Measurements from ENCODE around the gene PCDHB3.
"Not testable (repeated sequence)": the region's sequence is repeated elsewhere in the genome, so short reads cannot be mapped to it uniquely, and the experiment has no call there.

The PCDHB3 gene

DNA sequence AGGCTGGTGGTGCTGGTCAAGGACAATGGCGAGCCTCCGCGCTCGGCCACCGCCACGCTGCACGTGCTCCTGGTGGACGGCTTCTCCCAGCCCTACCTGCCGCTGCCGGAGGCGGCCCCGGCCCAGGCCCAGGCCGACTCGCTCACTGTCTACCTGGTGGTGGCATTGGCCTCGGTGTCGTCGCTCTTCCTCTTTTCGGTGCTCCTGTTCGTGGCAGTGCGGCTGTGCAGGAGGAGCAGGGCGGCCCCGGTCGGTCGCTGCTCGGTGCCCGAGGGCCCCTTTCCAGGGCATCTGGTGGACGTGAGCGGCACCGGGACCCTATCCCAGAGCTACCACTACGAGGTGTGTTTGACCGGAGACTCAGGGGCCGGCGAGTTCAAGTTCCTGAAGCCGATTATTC lies 37.1 kb downstream of the PCDHB3 start:
- DNase-seq: not testable (repeated sequence)

DNA sequence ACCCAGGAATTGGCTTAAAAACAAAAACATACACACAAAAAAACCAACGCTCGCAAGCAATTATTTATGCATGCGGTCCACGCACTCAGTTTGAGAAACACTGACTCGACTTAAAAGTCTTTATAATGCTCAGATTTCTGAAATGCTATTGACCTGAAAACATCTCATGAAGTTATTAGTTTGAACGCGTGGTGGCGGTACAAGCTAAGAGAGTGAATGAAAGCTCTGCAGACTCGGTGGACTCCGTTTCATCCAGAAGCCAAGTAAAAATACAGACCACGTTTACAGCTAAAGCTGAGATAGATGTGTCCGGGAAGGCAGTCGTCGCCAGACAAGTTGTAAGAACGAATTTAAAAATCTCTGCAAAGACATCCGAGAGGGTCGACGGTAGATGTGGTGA lies 49.5 kb downstream of the PCDHB3 start, which contains the start of gene PCDHB6:
Gene PCDHB6, plus strand, starts transcription at position 246 of the 400 bp plus-strand sequence. CDS start 201 bp downstream, outside the sequence.
- no peak for DNase-seq

DNA sequence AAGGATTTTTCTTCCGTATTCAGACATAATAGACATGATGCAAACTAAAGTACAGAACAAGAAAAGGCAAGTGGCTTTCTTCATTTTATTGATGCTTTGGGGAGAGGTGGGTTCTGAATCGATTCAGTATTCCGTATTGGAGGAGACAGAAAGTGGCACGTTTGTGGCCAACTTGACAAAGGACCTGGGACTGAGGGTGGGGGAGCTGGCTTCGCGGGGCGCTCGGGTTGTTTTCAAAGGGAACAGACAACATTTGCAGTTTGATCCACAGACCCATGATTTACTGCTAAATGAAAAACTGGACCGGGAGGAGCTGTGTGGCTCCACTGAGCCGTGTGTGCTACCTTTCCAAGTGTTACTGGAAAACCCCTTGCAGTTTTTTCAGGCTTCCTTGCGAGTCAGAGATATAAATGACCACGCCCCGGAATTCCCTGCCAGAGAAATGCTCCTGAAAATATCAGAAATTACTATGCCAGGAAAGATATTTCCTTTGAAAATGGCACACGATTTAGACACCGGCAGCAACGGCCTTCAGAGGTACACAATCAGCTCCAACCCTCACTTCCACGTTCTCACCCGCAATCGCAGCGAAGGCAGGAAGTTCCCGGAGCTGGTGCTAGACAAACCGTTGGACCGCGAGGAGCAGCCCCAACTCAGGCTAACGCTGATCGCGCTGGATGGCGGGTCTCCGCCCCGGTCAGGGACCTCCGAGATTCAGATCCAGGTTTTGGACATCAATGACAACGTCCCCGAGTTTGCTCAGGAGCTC lies 50.1 kb downstream of the PCDHB3 start:
- DNase-seq: no peak

DNA sequence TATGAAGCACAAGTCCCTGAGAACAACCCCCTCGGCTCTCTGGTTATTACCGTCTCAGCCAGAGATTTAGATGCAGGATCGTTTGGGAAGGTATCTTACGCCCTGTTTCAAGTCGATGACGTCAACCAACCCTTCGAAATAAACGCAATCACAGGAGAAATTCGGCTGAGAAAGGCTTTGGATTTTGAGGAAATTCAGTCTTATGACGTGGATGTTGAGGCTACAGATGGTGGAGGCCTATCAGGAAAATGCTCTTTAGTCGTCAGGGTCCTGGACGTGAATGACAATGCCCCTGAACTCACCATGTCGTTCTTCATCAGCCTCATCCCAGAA lies 50.7 kb downstream of the PCDHB3 start:
- no peak for DNase-seq

DNA sequence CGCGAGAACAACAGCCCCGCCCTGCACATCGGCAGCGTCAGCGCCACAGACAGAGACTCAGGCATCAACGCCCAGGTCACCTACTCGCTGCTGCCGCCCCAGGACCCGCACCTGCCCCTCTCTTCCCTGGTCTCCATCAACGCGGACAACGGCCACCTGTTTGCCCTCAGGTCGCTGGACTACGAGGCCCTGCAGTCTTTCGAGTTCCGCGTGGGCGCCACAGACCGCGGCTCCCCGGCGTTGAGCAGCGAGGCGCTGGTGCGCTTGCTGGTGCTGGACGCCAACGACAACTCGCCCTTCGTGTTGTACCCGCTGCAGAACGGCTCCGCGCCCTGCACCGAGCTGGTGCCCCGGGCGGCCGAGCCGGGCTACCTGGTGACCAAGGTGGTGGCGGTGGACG lies 51.4 kb downstream of the PCDHB3 start:
- not testable (repeated sequence) for DNase-seq

DNA sequence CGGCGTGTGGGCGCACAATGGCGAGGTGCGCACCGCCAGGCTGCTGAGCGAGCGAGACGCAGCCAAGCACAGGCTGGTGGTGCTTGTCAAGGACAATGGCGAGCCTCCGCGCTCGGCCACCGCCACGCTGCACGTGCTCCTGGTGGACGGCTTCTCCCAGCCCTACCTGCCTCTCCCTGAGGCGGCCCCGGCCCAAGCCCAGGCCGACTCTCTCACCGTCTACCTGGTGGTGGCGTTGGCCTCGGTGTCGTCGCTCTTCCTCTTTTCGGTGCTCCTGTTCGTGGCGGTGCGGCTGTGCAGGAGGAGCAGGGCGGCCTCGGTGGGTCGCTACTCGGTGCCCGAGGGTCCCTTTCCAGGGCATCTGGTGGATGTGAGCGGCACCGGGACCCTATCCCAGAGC lies 51.8 kb downstream of the PCDHB3 start:
- not testable (repeated sequence) for DNase-seq
